Osteoblast (primary cell): ENCODE results near the gene UCP3. TPM values are rescaled to one million over a fixed set of nuclear protein-coding genes. Genes with fewer than 3 reads are reported as not detected.

Experiments
- DNase-seq: peaks from one replicate; pipeline ENCODE4 v3.0.0; 2011; ENCODE audit warnings: low spot score, mixed read lengths; ENCODE audit not compliant: insufficient read length; ENCODE audit errors: missing footprints
- H2AFZ ChIP-seq: 2 replicates; pipeline ENCODE4 v1.6.0; 2011; ENCODE audit warnings: mild to moderate bottlenecking, low read length
- H3K27ac ChIP-seq: 2 replicates; pipeline ENCODE4 v1.5.1; 2011; ENCODE audit warnings: mild to moderate bottlenecking, low read depth, low read length, moderate library complexity
- H3K27me3 ChIP-seq: 2 replicates; pipeline ENCODE4 v1.6.0; 2012; ENCODE audit warnings: mild to moderate bottlenecking, control low read depth, inconsistent platforms, low read length, moderate library complexity; ENCODE audit not compliant: insufficient read depth
- H3K36me3 ChIP-seq: 2 replicates; pipeline ENCODE4 v1.5.1; 2011; ENCODE audit warnings: mild to moderate bottlenecking, low read length, control low read depth, moderate library complexity; ENCODE audit not compliant: insufficient read depth
- H3K4me1 ChIP-seq: 2 replicates; pipeline ENCODE4 v1.5.1; 2011; ENCODE audit warnings: mild to moderate bottlenecking, low read length, control low read depth, moderate library complexity; ENCODE audit not compliant: insufficient read depth
- H3K4me2 ChIP-seq: 2 replicates; pipeline ENCODE4 v1.6.0; 2011; ENCODE audit warnings: mild to moderate bottlenecking, low read length; ENCODE audit not compliant: insufficient read depth
- H3K4me3 ChIP-seq: fragments of 200-600 bp; sonication (generic); 3 replicates; pipeline ENCODE4 v1.5.1; 2012; ENCODE audit warnings: mild to moderate bottlenecking, low read length, inconsistent platforms; ENCODE audit not compliant: insufficient read depth
- H3K79me2 ChIP-seq: 2 replicates; pipeline ENCODE4 v1.6.0; 2012; ENCODE audit warnings: mild to moderate bottlenecking, low read length, control low read depth, inconsistent platforms; ENCODE audit not compliant: insufficient read depth
- H3K9me3 ChIP-seq: 2 replicates; pipeline ENCODE4 v1.5.1; 2011; ENCODE audit warnings: low read depth, low read length, control low read depth
- H4K20me1 ChIP-seq: 2 replicates; pipeline ENCODE4 v1.6.0; 2012; ENCODE audit warnings: mild to moderate bottlenecking, low read length, control low read depth; ENCODE audit not compliant: insufficient read depth
- total RNA-seq: library from RNA; depleted of rRNA; stranded (reverse); fragments of >200 nt; gene quantifications from 2 replicates; pipeline ENCODE4 v1.2.3, GENCODE V29; 2012
- TF ChIP-seq, protein P1 (sequence below): IDR thresholded peaks from 2 replicates; pipeline ENCODE4 v1.5.1; 2011; ENCODE audit warnings: mild to moderate bottlenecking, low read depth, low read length, moderate library complexity; ENCODE audit errors: extremely low read depth

UCP3 gene
- total RNA-seq, 1 donor: under 0.01 TPM

DNA sequence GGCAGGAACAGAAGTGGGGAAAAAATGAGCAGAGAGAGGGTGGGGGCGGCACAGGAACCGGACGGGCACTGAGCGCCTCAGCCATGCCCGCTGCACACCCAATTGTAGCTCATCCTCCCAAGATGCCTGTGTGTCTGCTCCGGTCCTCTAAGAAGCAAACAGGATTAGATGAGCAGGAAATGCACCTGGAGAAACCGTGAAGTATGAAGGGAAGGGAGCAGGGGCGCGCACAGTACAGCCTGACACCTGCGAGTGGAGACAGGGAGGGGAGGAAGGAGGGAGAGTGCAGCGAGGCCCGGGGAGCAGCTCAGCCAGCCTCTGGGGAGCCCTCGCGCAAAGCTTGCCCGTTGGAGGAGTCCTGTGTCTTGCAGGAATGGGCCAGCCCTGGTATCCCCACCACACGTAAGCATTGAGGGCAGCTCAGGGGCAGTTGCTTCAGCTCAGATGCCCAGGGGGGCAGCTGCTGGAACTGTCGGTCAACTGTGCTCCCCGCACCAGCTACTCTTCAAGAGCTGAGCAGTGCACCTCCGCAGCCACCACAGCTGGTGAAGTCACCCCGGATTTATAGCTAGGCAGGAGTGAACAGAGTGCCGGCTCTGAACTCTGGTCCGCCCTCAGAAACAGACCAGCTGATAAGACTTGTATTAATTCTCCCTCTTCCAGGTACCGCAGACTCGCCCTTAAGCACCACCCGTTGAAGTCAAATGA, 51.1 kb downstream of the UCP3 start:
- H3K27me3 ChIP-seq: no peaks in the 10 kb centered on the region
- H3K79me2 ChIP-seq: no peaks in the 10 kb centered on the region
- no peak for DNase-seq
- no peak overlapping the region for H3K4me2 ChIP-seq
- no peaks in the 10 kb centered on the region for H3K36me3 ChIP-seq
- H4K20me1 ChIP-seq: no peaks in the 10 kb centered on the region
- H3K4me1 ChIP-seq: peaks cover 11% of the 10 kb centered on the region
- H3K4me3 ChIP-seq: no peak overlapping the region
- H2AFZ ChIP-seq: peak overlapping the region; percentile 41
- TF ChIP-seq, protein P1, sequence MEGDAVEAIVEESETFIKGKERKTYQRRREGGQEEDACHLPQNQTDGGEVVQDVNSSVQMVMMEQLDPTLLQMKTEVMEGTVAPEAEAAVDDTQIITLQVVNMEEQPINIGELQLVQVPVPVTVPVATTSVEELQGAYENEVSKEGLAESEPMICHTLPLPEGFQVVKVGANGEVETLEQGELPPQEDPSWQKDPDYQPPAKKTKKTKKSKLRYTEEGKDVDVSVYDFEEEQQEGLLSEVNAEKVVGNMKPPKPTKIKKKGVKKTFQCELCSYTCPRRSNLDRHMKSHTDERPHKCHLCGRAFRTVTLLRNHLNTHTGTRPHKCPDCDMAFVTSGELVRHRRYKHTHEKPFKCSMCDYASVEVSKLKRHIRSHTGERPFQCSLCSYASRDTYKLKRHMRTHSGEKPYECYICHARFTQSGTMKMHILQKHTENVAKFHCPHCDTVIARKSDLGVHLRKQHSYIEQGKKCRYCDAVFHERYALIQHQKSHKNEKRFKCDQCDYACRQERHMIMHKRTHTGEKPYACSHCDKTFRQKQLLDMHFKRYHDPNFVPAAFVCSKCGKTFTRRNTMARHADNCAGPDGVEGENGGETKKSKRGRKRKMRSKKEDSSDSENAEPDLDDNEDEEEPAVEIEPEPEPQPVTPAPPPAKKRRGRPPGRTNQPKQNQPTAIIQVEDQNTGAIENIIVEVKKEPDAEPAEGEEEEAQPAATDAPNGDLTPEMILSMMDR: no peak
- H3K9me3 ChIP-seq: no peaks in the 10 kb centered on the region
- H3K27ac ChIP-seq: no peak overlapping the region

DNA sequence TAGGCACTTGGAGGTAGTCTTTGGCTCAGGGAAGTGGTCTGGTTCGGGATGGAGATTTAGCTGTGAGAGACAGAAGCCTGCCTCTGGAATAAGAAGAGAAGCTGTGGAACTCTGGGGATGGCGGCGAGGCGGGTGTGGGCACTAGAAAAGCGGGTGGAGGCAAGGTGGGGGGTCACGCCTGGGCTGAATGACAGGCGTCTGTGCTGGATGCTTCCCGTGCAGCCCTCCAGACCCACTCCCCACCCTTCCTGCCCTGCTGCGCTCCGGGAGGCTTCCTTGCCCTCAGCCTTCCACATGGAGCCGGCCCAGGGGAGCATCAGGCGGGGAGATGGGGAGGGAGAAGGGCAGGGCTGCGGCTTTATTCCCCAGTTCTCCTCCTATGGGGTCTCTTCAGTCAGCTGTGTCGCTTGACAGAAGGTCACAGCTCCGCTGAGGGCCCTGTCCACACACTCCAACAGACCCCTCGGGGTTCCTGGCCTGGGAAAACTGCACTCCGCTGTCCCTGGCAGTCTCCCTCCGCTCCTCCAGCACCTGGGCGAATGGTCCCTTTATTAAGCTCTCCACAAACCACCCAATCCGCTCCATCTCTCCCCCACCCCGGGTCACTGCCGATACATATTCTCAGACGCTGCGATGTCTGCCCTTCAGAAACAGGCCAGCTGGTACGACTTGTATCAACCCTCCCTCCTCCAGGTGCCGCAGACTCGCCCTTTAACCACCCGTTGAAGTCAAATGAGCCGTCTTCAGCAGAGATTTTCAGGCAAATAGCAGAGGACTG, 51.8 kb downstream of the UCP3 start:
- Histone ChIP-seq H4K20me1 (no peaks in the 10 kb centered on the region), H3K36me3 (no peaks in the 10 kb centered on the region), H3K27me3 (no peaks in the 10 kb centered on the region), H3K4me1 (peaks cover 11% of the 10 kb centered on the region), H3K4me2 (no peak overlapping the region), H3K9me3 (no peaks in the 10 kb centered on the region), H3K79me2 (no peaks in the 10 kb centered on the region), H2AFZ (peak overlapping the region; percentile 41), H3K4me3 (no peak overlapping the region), H3K27ac (no peak overlapping the region)
- TF ChIP-seq, protein P1: no peak
- DNase-seq: no peak

DNA sequence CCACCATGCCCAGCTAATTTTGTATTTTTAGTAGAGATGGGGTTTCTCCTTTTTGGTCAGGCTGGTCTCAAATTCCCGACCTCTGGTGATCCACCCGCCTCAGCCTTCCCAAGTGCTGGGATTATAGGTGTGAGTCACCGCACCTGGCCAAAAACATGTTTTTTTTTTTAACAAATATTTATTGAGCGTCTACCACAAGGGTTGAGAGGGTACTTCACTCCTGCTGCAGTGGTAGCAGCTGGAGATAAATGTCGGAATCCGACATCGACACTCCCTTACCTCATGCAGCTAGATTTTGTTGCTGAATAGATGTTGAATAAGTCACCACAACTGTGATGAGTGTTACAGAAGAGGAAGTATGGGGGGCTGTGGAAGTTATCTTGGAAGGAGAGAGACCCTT, 57.1 kb downstream of the UCP3 start:
- H3K36me3 ChIP-seq: no peaks in the 10 kb centered on the region
- H3K9me3 ChIP-seq: peaks cover under 1% of the 10 kb centered on the region
- no peaks in the 10 kb centered on the region for H4K20me1 ChIP-seq
- no peak for DNase-seq
- H3K4me1 ChIP-seq: peaks cover 5% of the 10 kb centered on the region
- no peak overlapping the region for H3K27ac ChIP-seq
- H3K4me2 ChIP-seq: no peak overlapping the region
- no peak overlapping the region for H2AFZ ChIP-seq
- no peaks in the 10 kb centered on the region for H3K27me3 ChIP-seq
- TF ChIP-seq, protein P1: no peak
- no peaks in the 10 kb centered on the region for H3K79me2 ChIP-seq
- H3K4me3 ChIP-seq: no peak overlapping the region
